Stimulated activated CD4-positive, alpha-beta T cell treated with anti-CD3 and anti-CD28 coated beads, Interleukin-2, amount 100 ng/mL, for 24 hours (primary cell): ENCODE results near the gene SEZ6L.

Experiments
- DNase-seq, 2 donors: peaks; one replicate each; pipeline ENCODE4 v3.0.0-alpha.2; 2020

SEZ6L gene

GRCh38 chr22:26169315-26170111 is at the start of gene SEZ6L:
SEZ6L (plus strand) TSS chr22:26169462; CDS start chr22:26169670, 208 bp downstream.
- no peak for DNase-seq

GRCh38 chr22:26122920-26123468 is 46.3 kb upstream of the SEZ6L start:
- DNase-seq = no peak

GRCh38 chr22:26124991-26125725 is 44.1 kb upstream of the SEZ6L start:
- DNase-seq = no peak

- no peak for DNase-seq
These were observed 42.1 kb upstream of the SEZ6L start for GRCh38 chr22:26127126-26127525.

- no peak for DNase-seq
These were observed 41.7 kb upstream of the SEZ6L start for GRCh38 chr22:26127556-26127955.

GRCh38 chr22:26131589-26132154 is 37.6 kb upstream of the SEZ6L start:
- DNase-seq = no peak

GRCh38 chr22:26134654-26135330 is 34.5 kb upstream of the SEZ6L start:
- peak in 1 of 2 donors; percentile 2 for DNase-seq

GRCh38 chr22:26135806-26136205 is 33.5 kb upstream of the SEZ6L start:
- DNase-seq = no peak

GRCh38 chr22:26139310-26139709 is 30.0 kb upstream of the SEZ6L start:
- no peak for DNase-seq

- DNase-seq = no peak
These were observed 27.4 kb upstream of the SEZ6L start for GRCh38 chr22:26141831-26142230.

GRCh38 chr22:26143806-26144325 is 25.4 kb upstream of the SEZ6L start:
- no peak for DNase-seq

GRCh38 chr22:26159886-26160285 is 9.4 kb upstream of the SEZ6L start:
- no peak for DNase-seq

- no peak for DNase-seq
These were observed 7.5 kb upstream of the SEZ6L start for GRCh38 chr22:26161746-26162145.

- no peak for DNase-seq
These were observed 6.3 kb upstream of the SEZ6L start for GRCh38 chr22:26162926-26163325.

- DNase-seq = no peak
These were observed 5.1 kb upstream of the SEZ6L start for GRCh38 chr22:26164174-26164573.

GRCh38 chr22:26168330-26168851 is 871 bp upstream of the SEZ6L start:
- no peak for DNase-seq

- DNase-seq = no peak
These were observed 335 bp upstream of the SEZ6L start for GRCh38 chr22:26168939-26169314.

- DNase-seq = no peak
These were observed 840 bp downstream of the SEZ6L start for GRCh38 chr22:26170112-26170492.

- no peak for DNase-seq
These were observed 1.7 kb downstream of the SEZ6L start for GRCh38 chr22:26170795-26171580.

GRCh38 chr22:26172389-26172990 is 3.2 kb downstream of the SEZ6L start:
- DNase-seq = peak; percentile 19 to 41

GRCh38 chr22:26174280-26174679 is 5.0 kb downstream of the SEZ6L start:
- no peak for DNase-seq
